PC-9 (cell line): ENCODE data around the gene ABLIM2. TPM values are rescaled to one million over a fixed set of nuclear protein-coding genes. Genes with fewer than 3 reads are reported as not detected.

Experiments
- BruUV-seq: library from RNA; stranded (reverse); fragments of 400-500 nt; replicated peaks from 2 replicates; lab custom pipeline; 2021; lab: Mats Ljungman, UMichigan
- CTCF ChIA-PET: fragments of 300-600 bp; sonication (Branson Sonifier 250); formaldehyde crosslinking; loops from one replicate; lab custom pipeline; 2022; ENCODE audit warnings: antibody characterized with exemption; lab: Charles Lee
- POLR2A ChIA-PET: fragments of 300-600 bp; sonication (Branson Sonifier 250); formaldehyde crosslinking; loops from one replicate; lab custom pipeline; 2022; ENCODE audit warnings: antibody characterized with exemption; ENCODE audit not compliant: unreplicated experiment; lab: Charles Lee
- DNase-seq, 2 experiments: peaks; one replicate each; pipeline versions ENCODE4 v3.0.0 to v3.0.0-alpha.2; 2015 to 2022; ENCODE audit warnings: mixed read lengths in 1 of 2
- H2AFZ ChIP-seq: fragments of 200-600 bp; sonication (generic); 2 replicates; pipeline ENCODE4 v1.8.1; 2017; ENCODE audit warnings: antibody characterized with exemption
- H3F3A ChIP-seq: fragments of 200-600 bp; sonication (generic); 2 replicates; pipeline ENCODE4 v1.8.1; 2017; ENCODE audit warnings: antibody characterized with exemption, mild to moderate bottlenecking, low read depth; ENCODE audit not compliant: insufficient read depth
- H3K27ac ChIP-seq: fragments of 200-600 bp; sonication (generic); 2 replicates; pipeline ENCODE4 v1.6.1; 2016; ENCODE audit warnings: mixed run types
- H3K27me3 ChIP-seq: fragments of 200-600 bp; sonication (generic); 2 replicates; pipeline ENCODE4 v1.6.1; 2016; ENCODE audit warnings: low read depth, mixed run types; ENCODE audit not compliant: insufficient read depth
- H3K36me3 ChIP-seq: fragments of 200-600 bp; sonication (generic); 2 replicates; pipeline ENCODE4 v1.6.1; 2016; ENCODE audit warnings: low read depth, mixed run types
- H3K4me1 ChIP-seq: fragments of 200-600 bp; sonication (generic); replicated peaks from 2 replicates; pipeline ENCODE4 v1.6.1; 2016; ENCODE audit warnings: mixed run types; ENCODE audit not compliant: insufficient read depth
- H3K4me2 ChIP-seq: fragments of 200-600 bp; sonication (generic); 2 replicates; pipeline ENCODE4 v1.6.1; 2017; ENCODE audit warnings: mixed run types
- H3K4me3 ChIP-seq: fragments of 200-600 bp; sonication (generic); 2 replicates; pipeline ENCODE4 v1.6.1; 2016; ENCODE audit warnings: mixed run types
- H3K79me2 ChIP-seq: fragments of 200-600 bp; sonication (generic); 2 replicates; pipeline ENCODE4 v1.6.1; 2017; ENCODE audit warnings: low read depth, mixed run types
- H3K9me2 ChIP-seq: fragments of 200-600 bp; sonication (generic); 2 replicates; pipeline ENCODE4 v1.8.1; 2017; ENCODE audit warnings: mild to moderate bottlenecking; ENCODE audit not compliant: insufficient read depth
- H3K9me3 ChIP-seq: fragments of 200-600 bp; sonication (generic); 2 replicates; pipeline ENCODE4 v1.8.1; 2016; ENCODE audit warnings: low read depth; ENCODE audit not compliant: insufficient read depth
- H4K20me1 ChIP-seq: fragments of 200-600 bp; sonication (generic); 2 replicates; pipeline ENCODE4 v1.8.1; 2017; ENCODE audit not compliant: insufficient read depth
- CTCF ChIP-seq: fragments of 200-600 bp; sonication (generic); conservative IDR thresholded peaks from 2 replicates; pipeline ENCODE4 v1.6.1; 2017; ENCODE audit warnings: mixed run types, antibody characterized with exemption, mild to moderate bottlenecking, moderate library complexity
- EZH2 ChIP-seq: fragments of 200-600 bp; sonication (generic); IDR thresholded peaks from 2 replicates; pipeline ENCODE4 v1.8.0; 2017; ENCODE audit warnings: antibody characterized with exemption, low read depth
- intact Hi-C: fragments of 100-400 bp; cut with micrococcal nuclease; formaldehyde crosslinking; loops from one replicate; pipeline ENCODE4 v1.10.0; 2022; ENCODE audit not compliant: unreplicated experiment
- total RNA-seq: library from RNA; stranded (reverse); gene quantifications from 2 replicates; pipeline ENCODE4 v1.2.3, GENCODE V29; 2021

Gene ABLIM2
- total RNA-seq, 1 experiment from 2014 or later = 1.6 TPM

GRCh38 chr4:8113611-8114377, 44.8 kb downstream of the ABLIM2 start:
- H2AFZ ChIP-seq = no peak overlapping the region
- DNase-seq = no peak

GRCh38 chr4:8112672-8113071, 45.9 kb downstream of the ABLIM2 start:
- Histone ChIP-seq H3K27me3 (peaks cover 10% of the 10 kb centered on the region; the same call in 1 of the 2 replicates), H3K4me2 (no peak overlapping the region), H2AFZ (no peak overlapping the region), H3F3A (no peaks in the 10 kb centered on the region), H3K4me3 (no peak overlapping the region), H4K20me1 (no peaks in the 10 kb centered on the region), H3K36me3 (no peaks in the 10 kb centered on the region), H3K79me2 (no peaks in the 10 kb centered on the region), H3K9me2 (no peaks in the 10 kb centered on the region), H3K9me3 (no peaks in the 10 kb centered on the region), H3K27ac (no peak overlapping the region), H3K4me1 (no peaks in the 10 kb centered on the region)
- intact Hi-C loops = no loop called here
- no TSS peak for BruUV-seq
- no peak for DNase-seq
- TF ChIP-seq EZH2 = no peak
- no peak for TF ChIP-seq CTCF
- POLR2A ChIA-PET = no interaction called here
- CTCF ChIA-PET = no interaction called here

More at GRCh38 chr4:8113611-8114377, 44.8 kb downstream of the ABLIM2 start:
- H3K36me3 ChIP-seq = no peaks in the 10 kb centered on the region
- CTCF ChIA-PET = no interaction called here
- POLR2A ChIA-PET = interaction anchor here (0.5 to 0.6 kb wide), 2 partner anchors 24 to 88 kb away, joined by 4 to 26 read pairs; no protein-coding TSS in a partner anchor
- H3K9me2 ChIP-seq = no peaks in the 10 kb centered on the region
- no peaks in the 10 kb centered on the region for H3K9me3 ChIP-seq
- no peak for TF ChIP-seq CTCF
- TF ChIP-seq EZH2 = no peak
- no TSS peak for BruUV-seq
- no peaks in the 10 kb centered on the region for H3K79me2 ChIP-seq
- H4K20me1 ChIP-seq = no peaks in the 10 kb centered on the region
- intact Hi-C loops = no loop called here
- peaks cover 5% of the 10 kb centered on the region; the same call in 1 of the 2 replicates for H3K27me3 ChIP-seq
- H3K4me1 ChIP-seq = no peaks in the 10 kb centered on the region
- H3K4me3 ChIP-seq = no peak overlapping the region
- no peak overlapping the region for H3K27ac ChIP-seq
- H3F3A ChIP-seq = no peaks in the 10 kb centered on the region
- H3K4me2 ChIP-seq = no peak overlapping the region

- ChIA-PET POLR2A (no interaction called here), CTCF (no interaction called here)
- Histone ChIP-seq H3K9me2 (no peaks in the 10 kb centered on the region), H3K9me3 (no peaks in the 10 kb centered on the region), H3K27ac (no peak overlapping the region), H3K4me2 (no peak overlapping the region), H3K4me3 (no peak overlapping the region), H3K36me3 (no peaks in the 10 kb centered on the region), H3K79me2 (no peaks in the 10 kb centered on the region), H2AFZ (no peak overlapping the region), H4K20me1 (no peaks in the 10 kb centered on the region), H3F3A (no peaks in the 10 kb centered on the region), H3K27me3 (peaks cover 10% of the 10 kb centered on the region; the same call in 1 of the 2 replicates), H3K4me1 (no peaks in the 10 kb centered on the region)
- no peak for DNase-seq
- intact Hi-C loops = no loop called here
- no TSS peak for BruUV-seq
- no peak for TF ChIP-seq EZH2
Observed at GRCh38 chr4:8112036-8112576, 46.5 kb downstream of the ABLIM2 start.
